ENCODE data around the gene TYSND1.
"Not testable (repeated sequence)": the region's sequence is repeated elsewhere in the genome, so short reads cannot be mapped to it uniquely, and the experiment has no call there.

TYSND1 gene

GRCh38 chr10:70101068-70101562 is 45.4 kb downstream of the TYSND1 start:
- H2BK5ac ChIP-seq (ENCODE audit: low read depth, low read length, poor library complexity); H3K14ac ChIP-seq (ENCODE audit: low read length); H3K9me3 ChIP-seq (ENCODE audit: insufficient read depth, low read depth, low read length); H4K91ac ChIP-seq (ENCODE audit: low read depth, low read length); H3K23ac ChIP-seq (ENCODE audit: low read length); H3K79me2 ChIP-seq (ENCODE audit: control insufficient read depth, insufficient read depth, low read length, poor library complexity); H3K27ac ChIP-seq (ENCODE audit: low read depth, low read length); H3K79me1 ChIP-seq (ENCODE audit: low read length); H3K4me3 ChIP-seq (ENCODE audit: low read depth, low read length); H2BK120ac ChIP-seq (ENCODE audit: insufficient read depth, low read length, poor library complexity); H3K36me3 ChIP-seq (ENCODE audit: control insufficient read depth in 1 of 2, insufficient read depth in 2 of 2, low read length in 2 of 2); H2AK5ac ChIP-seq (ENCODE audit: low read length); H3K4me1 ChIP-seq (ENCODE audit: control insufficient read depth in 1 of 2, insufficient read depth in 2 of 2, low read length in 2 of 2); H3K18ac ChIP-seq (ENCODE audit: low read length); H3K4me2 ChIP-seq (ENCODE audit: low read length); DNase-seq; H3K9ac ChIP-seq (ENCODE audit: low read length); H4K12ac ChIP-seq (ENCODE audit: low read depth, low read length); H2AFZ ChIP-seq (ENCODE audit: insufficient read depth, low read length, poor library complexity); H2BK12ac ChIP-seq (ENCODE audit: low read length); H3K27me3 ChIP-seq (ENCODE audit: insufficient read depth, low read length); H4K8ac ChIP-seq (ENCODE audit: low read depth, low read length); H3K4ac ChIP-seq (ENCODE audit: low read depth, low read length): not testable (repeated sequence)
- WGBS (ENCODE audit: extremely low coverage, insufficient coverage, insufficient read length) = no CpG with 5 or more reads among the region's 11 CpGs

- no peak overlapping the region for H2BK12ac ChIP-seq (ENCODE audit: low read length)
- WGBS (ENCODE audit: extremely low coverage, insufficient coverage, insufficient read length) = no CpG with 5 or more reads among the region's 3 CpGs
- H3K36me3 ChIP-seq (ENCODE audit: control insufficient read depth in 1 of 2, insufficient read depth in 2 of 2, low read length in 2 of 2) = peaks cover 0 to under 1% of the 10 kb centered on the region in 2 experiments
- H3K4me3 ChIP-seq (ENCODE audit: low read depth, low read length) = no peak overlapping the region
- H4K8ac ChIP-seq (ENCODE audit: low read depth, low read length) = no peak overlapping the region
- H3K4me2 ChIP-seq (ENCODE audit: low read length) = no peak overlapping the region
- no peak overlapping the region for H2AFZ ChIP-seq (ENCODE audit: insufficient read depth, low read length, poor library complexity)
- no peak overlapping the region for H3K9ac ChIP-seq (ENCODE audit: low read length)
- no peaks in the 10 kb centered on the region for H3K79me2 ChIP-seq (ENCODE audit: control insufficient read depth, insufficient read depth, low read length, poor library complexity)
- H3K18ac ChIP-seq (ENCODE audit: low read length) = no peak overlapping the region
- H2AK5ac ChIP-seq (ENCODE audit: low read length) = no peak overlapping the region
- H3K23ac ChIP-seq (ENCODE audit: low read length) = no peak overlapping the region
- H2BK5ac ChIP-seq (ENCODE audit: low read depth, low read length, poor library complexity) = no peak overlapping the region
- DNase-seq = no peak
- H3K27me3 ChIP-seq (ENCODE audit: insufficient read depth, low read length) = no peaks in the 10 kb centered on the region
- no peaks in the 10 kb centered on the region for H3K79me1 ChIP-seq (ENCODE audit: low read length)
- no peak overlapping the region for H2BK120ac ChIP-seq (ENCODE audit: insufficient read depth, low read length, poor library complexity)
- no peak overlapping the region for H3K14ac ChIP-seq (ENCODE audit: low read length)
- no peak overlapping the region for H4K12ac ChIP-seq (ENCODE audit: low read depth, low read length)
- no peaks in the 10 kb centered on the region for H3K9me3 ChIP-seq (ENCODE audit: insufficient read depth, low read depth, low read length)
- H3K4me1 ChIP-seq (ENCODE audit: control insufficient read depth in 1 of 2, insufficient read depth in 2 of 2, low read length in 2 of 2) = no peaks in the 10 kb centered on the region
- H3K4ac ChIP-seq (ENCODE audit: low read depth, low read length) = no peak overlapping the region
- no peak overlapping the region for H3K27ac ChIP-seq (ENCODE audit: low read depth, low read length)
- no peak overlapping the region for H4K91ac ChIP-seq (ENCODE audit: low read depth, low read length)
Measured at GRCh38 chr10:70098271-70098670, 48.2 kb downstream of the TYSND1 start.

- H4K12ac ChIP-seq (ENCODE audit: low read depth, low read length) = no peak overlapping the region
- no peaks in the 10 kb centered on the region for H3K79me1 ChIP-seq (ENCODE audit: low read length)
- H3K4me2 ChIP-seq (ENCODE audit: low read length) = no peak overlapping the region
- H2AFZ ChIP-seq (ENCODE audit: insufficient read depth, low read length, poor library complexity) = no peak overlapping the region
- H3K4ac ChIP-seq (ENCODE audit: low read depth, low read length) = no peak overlapping the region
- peaks cover 0 to 2% of the 10 kb centered on the region in 2 experiments for H3K36me3 ChIP-seq (ENCODE audit: control insufficient read depth in 1 of 2, insufficient read depth in 2 of 2, low read length in 2 of 2)
- no peak overlapping the region for H2BK12ac ChIP-seq (ENCODE audit: low read length)
- no peak overlapping the region for H2BK120ac ChIP-seq (ENCODE audit: insufficient read depth, low read length, poor library complexity)
- no peak overlapping the region for H3K27ac ChIP-seq (ENCODE audit: low read depth, low read length)
- no peak overlapping the region for H2BK5ac ChIP-seq (ENCODE audit: low read depth, low read length, poor library complexity)
- H3K23ac ChIP-seq (ENCODE audit: low read length) = no peak overlapping the region
- no peak overlapping the region for H4K8ac ChIP-seq (ENCODE audit: low read depth, low read length)
- H3K4me1 ChIP-seq (ENCODE audit: control insufficient read depth in 1 of 2, insufficient read depth in 2 of 2, low read length in 2 of 2) = no peaks in the 10 kb centered on the region
- DNase-seq = no peak
- no peak overlapping the region for H3K9ac ChIP-seq (ENCODE audit: low read length)
- no peak overlapping the region for H3K14ac ChIP-seq (ENCODE audit: low read length)
- H3K27me3 ChIP-seq (ENCODE audit: insufficient read depth, low read length) = no peaks in the 10 kb centered on the region
- H4K91ac ChIP-seq (ENCODE audit: low read depth, low read length) = no peak overlapping the region
- no peaks in the 10 kb centered on the region for H3K79me2 ChIP-seq (ENCODE audit: control insufficient read depth, insufficient read depth, low read length, poor library complexity)
- H2AK5ac ChIP-seq (ENCODE audit: low read length) = no peak overlapping the region
- no peaks in the 10 kb centered on the region for H3K9me3 ChIP-seq (ENCODE audit: insufficient read depth, low read depth, low read length)
- no peak overlapping the region for H3K18ac ChIP-seq (ENCODE audit: low read length)
- no peak overlapping the region for H3K4me3 ChIP-seq (ENCODE audit: low read depth, low read length)
Measured at GRCh38 chr10:70097459-70097858, 49.0 kb downstream of the TYSND1 start.

DNA sequence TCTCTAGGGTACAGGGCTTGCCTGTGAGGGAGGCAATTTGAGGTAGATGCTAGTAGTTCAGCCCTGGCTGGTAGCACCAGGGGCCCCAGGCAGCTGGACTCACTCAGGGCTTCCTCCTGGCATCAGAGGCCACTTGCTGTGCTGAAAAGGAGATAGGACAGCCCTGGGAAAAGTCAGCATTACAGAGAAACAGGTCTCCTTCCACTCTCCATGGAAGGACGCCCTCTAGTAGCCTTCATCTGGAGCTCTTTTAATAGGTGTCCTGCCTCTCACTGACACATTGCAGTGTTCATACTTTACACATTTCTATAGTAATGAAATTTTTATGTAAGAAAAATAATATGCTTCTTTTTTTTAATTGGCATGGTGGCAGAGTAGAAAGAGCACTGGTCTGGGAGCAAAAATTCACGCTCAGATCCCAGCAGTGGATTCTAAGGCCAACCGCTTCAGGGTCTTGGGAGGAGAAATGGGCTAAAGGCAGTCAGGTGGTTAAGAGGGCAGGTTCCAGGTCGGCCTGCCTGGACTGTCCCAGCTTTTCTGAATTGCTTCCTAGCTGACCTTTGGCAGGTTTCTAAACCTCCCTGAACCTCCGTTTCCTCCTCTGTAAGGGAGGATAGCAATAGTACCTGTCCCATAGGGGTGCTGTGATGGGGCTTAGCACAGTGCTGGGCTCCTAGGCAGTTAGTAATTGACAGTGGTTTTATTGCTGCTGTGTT is 49.6 kb downstream of the TYSND1 start:
- H3K27me3 ChIP-seq (ENCODE audit: insufficient read depth, low read length) = no peaks in the 10 kb centered on the region
- H2BK5ac ChIP-seq (ENCODE audit: low read depth, low read length, poor library complexity) = no peak overlapping the region
- H3K14ac ChIP-seq (ENCODE audit: low read length) = no peak overlapping the region
- no peak overlapping the region for H4K8ac ChIP-seq (ENCODE audit: low read depth, low read length)
- no peak overlapping the region for H4K12ac ChIP-seq (ENCODE audit: low read depth, low read length)
- no peak overlapping the region for H3K18ac ChIP-seq (ENCODE audit: low read length)
- no CpG with 5 or more reads among the region's 5 CpGs for WGBS (ENCODE audit: extremely low coverage, insufficient coverage, insufficient read length)
- no peak overlapping the region for H2AK5ac ChIP-seq (ENCODE audit: low read length)
- H3K79me1 ChIP-seq (ENCODE audit: low read length) = peaks cover under 1% of the 10 kb centered on the region
- H3K27ac ChIP-seq (ENCODE audit: low read depth, low read length) = no peak overlapping the region
- no peak overlapping the region for H3K4me3 ChIP-seq (ENCODE audit: low read depth, low read length)
- peaks cover 3% of the 10 kb centered on the region in 2 experiments for H3K4me1 ChIP-seq (ENCODE audit: control insufficient read depth in 1 of 2, insufficient read depth in 2 of 2, low read length in 2 of 2)
- H2BK120ac ChIP-seq (ENCODE audit: insufficient read depth, low read length, poor library complexity) = no peak overlapping the region
- no peak overlapping the region for H3K23ac ChIP-seq (ENCODE audit: low read length)
- no peak overlapping the region for H3K4ac ChIP-seq (ENCODE audit: low read depth, low read length)
- no peak overlapping the region for H4K91ac ChIP-seq (ENCODE audit: low read depth, low read length)
- DNase-seq = no peak
- H3K9me3 ChIP-seq (ENCODE audit: insufficient read depth, low read depth, low read length) = no peaks in the 10 kb centered on the region
- peaks cover 0 to 2% of the 10 kb centered on the region in 2 experiments for H3K36me3 ChIP-seq (ENCODE audit: control insufficient read depth in 1 of 2, insufficient read depth in 2 of 2, low read length in 2 of 2)
- H3K4me2 ChIP-seq (ENCODE audit: low read length) = no peak overlapping the region
- no peak overlapping the region for H3K9ac ChIP-seq (ENCODE audit: low read length)
- no peak overlapping the region for H2AFZ ChIP-seq (ENCODE audit: insufficient read depth, low read length, poor library complexity)
- no peak overlapping the region for H2BK12ac ChIP-seq (ENCODE audit: low read length)
- H3K79me2 ChIP-seq (ENCODE audit: control insufficient read depth, insufficient read depth, low read length, poor library complexity) = no peaks in the 10 kb centered on the region
